HepG2 (cell line): ENCODE results near the gene TFF1. TPM values are rescaled to one million over a fixed set of nuclear protein-coding genes. Genes with fewer than 3 reads are reported as not detected.

Experiments
- ATAC-seq: fragments of 200-7000 bp; cut with Tn5 transposase; 3 replicates; pipeline ENCODE4 v1.9.1; 2020; ENCODE audit warnings: mild to moderate bottlenecking, moderate library complexity
- BruUV-seq: library from RNA; stranded (reverse); fragments of 400-500 nt; replicated peaks from 2 replicates; lab custom pipeline; 2021; lab: Mats Ljungman, UMichigan
- CTCF ChIA-PET: fragments of 300-600 bp; formaldehyde crosslinking; extraction: SDS; loops from one replicate; lab custom pipeline; 2021; ENCODE audit warnings: low total read pairs, inconsistent platforms, low intra/inter-chr PET ratio; lab: Yijun Ruan, JAX
- POLR2A ChIA-PET: fragments of 350-600 bp; sonication (Branson Sonifier 250); formaldehyde crosslinking; loops from one replicate; lab custom pipeline; 2020; ENCODE audit warnings: antibody characterized with exemption, inconsistent platforms; lab: Yijun Ruan, JAX
- DNase-seq: peaks from one replicate; pipeline ENCODE4 v3.0.0-alpha.2; 2015; ENCODE audit warnings: low spot score
- FAIRE-seq: peaks from 3 replicates; lab custom pipeline; 2011; peaks lifted over from hg19 to GRCh38; lab: Jason Lieb, UNC
- H2AFZ ChIP-seq: one replicate; pipeline ENCODE4 v1.6.1; 2011; ENCODE audit warnings: low read length, inconsistent platforms
- H3K27ac ChIP-seq: fragments of 300-600 bp; 3 replicates; pipeline ENCODE4 v1.8.0; 2011; ENCODE audit warnings: mixed run types, mild to moderate bottlenecking, mixed read lengths, low read length, inconsistent platforms; ENCODE audit not compliant: insufficient read depth; ENCODE audit errors: extremely low read length
- H3K27me3 ChIP-seq, 2 experiments: fragments of 200-600 bp in 1 of 2; 2 replicates in 1 of 2; 3 replicates in 1 of 2; pipeline versions ENCODE4 v1.6.0 to v1.8.0; 2011; ENCODE audit warnings: low read length in 2 of 2, mild to moderate bottlenecking in 2 of 2, moderate library complexity in 2 of 2, inconsistent platforms in 1 of 2; ENCODE audit not compliant: insufficient read depth in 2 of 2, control insufficient read depth in 1 of 2
- H3K36me3 ChIP-seq, 2 experiments: fragments of 200-600 bp in 1 of 2; replicated peaks in 1 of 2; 2 replicates in 1 of 2; 3 replicates in 1 of 2; pipeline versions ENCODE4 v1.5.1 to v1.8.0; 2011; ENCODE audit warnings: low read length in 2 of 2, inconsistent platforms in 1 of 2; ENCODE audit not compliant: insufficient read depth in 2 of 2, control insufficient read depth in 1 of 2
- H3K4me1 ChIP-seq: 2 replicates; pipeline ENCODE4 v1.5.1; 2012; ENCODE audit warnings: low read length, inconsistent platforms; ENCODE audit not compliant: insufficient read depth
- H3K4me2 ChIP-seq: 2 replicates; pipeline ENCODE4 v1.6.0; 2011; ENCODE audit warnings: low read depth, low read length, inconsistent platforms
- H3K4me3 ChIP-seq, 3 experiments: fragments of 200-600 bp in 1 of 3; sonication (generic), shearing (Covaris generic) in 1 of 3; replicated peaks in 1 of 3; 2 replicates each; pipeline ENCODE4 v1.5.1; 2011 to 2016; ENCODE audit warnings: low read length in 3 of 3, inconsistent platforms in 2 of 3, low read depth in 2 of 3, mild to moderate bottlenecking in 2 of 3, control low read depth in 1 of 3, mixed read lengths in 1 of 3; ENCODE audit not compliant: insufficient read depth in 1 of 3
- H3K79me2 ChIP-seq: one replicate; pipeline ENCODE4 v1.6.1; 2011; ENCODE audit warnings: low read length, inconsistent platforms; ENCODE audit not compliant: insufficient read depth
- H3K9ac ChIP-seq: 2 replicates; pipeline ENCODE4 v1.6.0; 2011; ENCODE audit warnings: mild to moderate bottlenecking, low read depth, low read length, inconsistent platforms; ENCODE audit not compliant: insufficient read depth
- H3K9me3 ChIP-seq: 2 replicates; pipeline ENCODE4 v1.5.1; 2012; ENCODE audit warnings: mild to moderate bottlenecking, low read length
- H4K20me1 ChIP-seq: 2 replicates; pipeline ENCODE4 v1.6.0; 2011; ENCODE audit warnings: inconsistent platforms, mild to moderate bottlenecking, low read length, moderate library complexity; ENCODE audit not compliant: insufficient read depth
- BORCS8-MEF2B ChIP-seq: sonication (generic); formaldehyde crosslinking; IDR thresholded peaks from 2 replicates; pipeline ENCODE4 v1.8.0; 2022; ENCODE audit warnings: mild to moderate bottlenecking, missing genetic modification reagents
- DMAP1 ChIP-seq: IDR thresholded peaks from 2 replicates; pipeline ENCODE4 v1.6.1; 2016
- KLF12 ChIP-seq: sonication (generic); formaldehyde crosslinking; IDR thresholded peaks from 2 replicates; pipeline ENCODE4 v1.4.0; 2020; ENCODE audit warnings: missing genetic modification reagents, borderline replicate concordance
- NFE2L2 ChIP-seq: fragments of 150-350 bp; IDR thresholded peaks from 2 replicates; pipeline ENCODE4 v1.6.1; 2014; ENCODE audit warnings: low read length
- ONECUT2 ChIP-seq: sonication (generic); formaldehyde crosslinking; IDR thresholded peaks from 2 replicates; pipeline ENCODE4 v1.4.0; 2020; ENCODE audit warnings: missing genetic modification reagents
- PHF5A ChIP-seq: IDR thresholded peaks from one replicate; pipeline ENCODE4 v1.6.1; 2018; ENCODE audit warnings: low read depth, missing genetic modification reagents; ENCODE audit not compliant: unreplicated experiment
- PLRG1 ChIP-seq: fragments of 450-650 bp; conservative IDR thresholded peaks from 2 replicates; pipeline ENCODE4 v1.6.1; 2016
- RFXANK ChIP-seq: IDR thresholded peaks from 2 replicates; pipeline ENCODE4 v1.6.1; 2016
- SMAD1 ChIP-seq: sonication (generic); formaldehyde crosslinking; IDR thresholded peaks from 2 replicates; pipeline ENCODE4 v1.4.0; 2020; ENCODE audit warnings: missing genetic modification reagents, low read depth, mild to moderate bottlenecking, borderline replicate concordance
- STAG1 ChIP-seq: sonication (generic); formaldehyde crosslinking; IDR thresholded peaks from 2 replicates; pipeline ENCODE4 v1.4.0; 2020; ENCODE audit warnings: missing genetic modification reagents
- ZBTB20 ChIP-seq: sonication (generic); formaldehyde crosslinking; IDR thresholded peaks from 2 replicates; pipeline ENCODE4 v1.8.1; 2023; ENCODE audit warnings: missing genetic modification reagents, low read depth, mild to moderate bottlenecking, borderline replicate concordance
- ZNF230 ChIP-seq: sonication (generic); formaldehyde crosslinking; IDR thresholded peaks from 2 replicates; pipeline ENCODE4 v1.4.0; 2020; ENCODE audit warnings: mild to moderate bottlenecking, missing genetic modification reagents
- ZNF569 ChIP-seq: sonication (generic); formaldehyde crosslinking; IDR thresholded peaks from 2 replicates; pipeline ENCODE4 v1.5.0; 2020; ENCODE audit warnings: mild to moderate bottlenecking, missing genetic modification reagents, moderate library complexity, borderline replicate concordance
- ZSCAN12 ChIP-seq: sonication (generic); formaldehyde crosslinking; IDR thresholded peaks from 2 replicates; pipeline ENCODE4 v1.9.0; 2021; ENCODE audit warnings: mild to moderate bottlenecking, missing genetic modification reagents
- WGBS: methylation state at CpG from one replicate; pipeline ENCODE4 v1.1.6; 2017; ENCODE audit warnings: low lambda C conversion rate; 5-methylcytosine and 5-hydroxymethylcytosine counted together
- in situ Hi-C: cut with HindIII; loops from 2 replicates; pipeline ENCODE4 v1.10.0; 2017; ENCODE audit warnings: low pct_unique_long_range_greater_than_20kb; ENCODE audit not compliant: extremely low pct_ligation_motif_present
- intact Hi-C: fragments of 100-400 bp; cut with micrococcal nuclease; formaldehyde crosslinking; loops from one replicate; pipeline ENCODE4 v1.10.0; 2022; ENCODE audit not compliant: unreplicated experiment
- polyA plus RNA-seq, 8 experiments: library from polyadenylated mRNA; depleted of rRNA in 3 of 8; stranded (reverse) in 7 of 8; unstranded in 1 of 8; fragments of >200 nt; fragmentation: Illumina TruSeq in 4 of 8; extraction: Trizol in 4 of 8; gene quantifications; 2 replicates each; pipeline versions ENCODE4 v1.2.1 to v1.2.3, GENCODE V29; 2011 to 2016; ENCODE audit warnings: low read depth in 4 of 8, missing spikeins in 1 of 8, mixed read lengths in 1 of 8; ENCODE audit not compliant: insufficient read depth in 1 of 8
- total RNA-seq, 5 experiments: library from RNA; depleted of rRNA; stranded (reverse); fragments of >200 nt; fragmentation: Illumina TruSeq; extraction: Trizol; gene quantifications; 2 replicates each; pipeline ENCODE4 v1.2.3, GENCODE V29; 2016; ENCODE audit warnings: low read depth in 1 of 5
- TF ChIP-seq, protein P1 (sequence below): sonication (generic); formaldehyde crosslinking; IDR thresholded peaks from 2 replicates; pipeline ENCODE4 v1.5.0; 2020; ENCODE audit warnings: mild to moderate bottlenecking, missing genetic modification reagents, borderline replicate concordance
- TF ChIP-seq, protein P2 (sequence below): sonication (generic); formaldehyde crosslinking; IDR thresholded peaks from 2 replicates; pipeline ENCODE4 v1.4.0; 2020; ENCODE audit warnings: missing genetic modification reagents, borderline replicate concordance
- TF ChIP-seq, protein P3 (sequence below): sonication (generic); formaldehyde crosslinking; IDR thresholded peaks from 2 replicates; pipeline ENCODE4 v1.8.0; 2022; ENCODE audit warnings: mild to moderate bottlenecking, missing genetic modification reagents, moderate library complexity

The TFF1 gene
- total and polyA plus RNA-seq, 2 of the 13 experiments (the other 11 are each of a cell fraction or from before 2014, with no cell fraction given), result 0.24 to 19.4 TPM

DNA sequence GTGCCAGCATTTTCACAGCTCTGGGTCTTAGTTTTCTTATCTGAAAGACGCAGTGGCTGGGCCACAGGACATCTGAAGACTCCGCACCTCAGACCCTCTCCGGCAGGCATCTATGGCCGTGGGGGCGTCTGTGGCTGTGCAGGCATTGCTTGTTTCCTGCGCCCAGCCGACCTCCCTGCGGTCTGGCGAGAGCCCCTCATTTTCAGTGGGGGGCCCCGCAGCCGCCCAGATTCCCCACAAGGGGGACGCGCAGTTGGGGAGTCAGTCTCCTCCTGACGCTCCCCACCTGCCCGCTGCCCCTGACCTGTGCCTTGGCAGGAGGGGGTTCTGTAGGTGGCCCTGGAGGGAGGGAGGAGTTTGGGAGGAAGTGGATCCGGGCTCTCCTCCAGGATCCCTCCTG lies 3.5 kb upstream of the TFF1 start (continued):
- TF ChIP-seq, protein P1, sequence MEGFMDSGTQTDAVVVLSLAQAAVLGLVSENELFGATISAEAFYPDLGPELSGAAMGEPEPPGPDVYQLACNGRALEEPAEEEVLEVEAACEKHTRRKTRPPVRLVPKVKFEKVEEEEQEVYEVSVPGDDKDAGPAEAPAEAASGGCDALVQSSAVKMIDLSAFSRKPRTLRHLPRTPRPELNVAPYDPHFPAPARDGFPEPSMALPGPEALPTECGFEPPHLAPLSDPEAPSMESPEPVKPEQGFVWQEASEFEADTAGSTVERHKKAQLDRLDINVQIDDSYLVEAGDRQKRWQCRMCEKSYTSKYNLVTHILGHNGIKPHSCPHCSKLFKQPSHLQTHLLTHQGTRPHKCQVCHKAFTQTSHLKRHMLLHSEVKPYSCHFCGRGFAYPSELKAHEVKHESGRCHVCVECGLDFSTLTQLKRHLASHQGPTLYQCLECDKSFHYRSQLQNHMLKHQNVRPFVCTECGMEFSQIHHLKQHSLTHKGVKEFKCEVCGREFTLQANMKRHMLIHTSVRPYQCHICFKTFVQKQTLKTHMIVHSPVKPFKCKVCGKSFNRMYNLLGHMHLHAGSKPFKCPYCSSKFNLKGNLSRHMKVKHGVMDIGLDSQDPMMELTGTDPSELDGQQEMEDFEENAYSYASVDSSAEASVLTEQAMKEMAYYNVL (CRISPR knock-in tag), result no peak
- TF ChIP-seq ZBTB20 (CRISPR knock-in tag) (no peak), ONECUT2 (no peak), DMAP1 (CRISPR knock-in tag) (no peak), PLRG1 (no peak), PHF5A (no peak), ZSCAN12 (no peak), RFXANK (no peak), STAG1 (CRISPR knock-in tag) (no peak), SMAD1 (no peak)

DNA sequence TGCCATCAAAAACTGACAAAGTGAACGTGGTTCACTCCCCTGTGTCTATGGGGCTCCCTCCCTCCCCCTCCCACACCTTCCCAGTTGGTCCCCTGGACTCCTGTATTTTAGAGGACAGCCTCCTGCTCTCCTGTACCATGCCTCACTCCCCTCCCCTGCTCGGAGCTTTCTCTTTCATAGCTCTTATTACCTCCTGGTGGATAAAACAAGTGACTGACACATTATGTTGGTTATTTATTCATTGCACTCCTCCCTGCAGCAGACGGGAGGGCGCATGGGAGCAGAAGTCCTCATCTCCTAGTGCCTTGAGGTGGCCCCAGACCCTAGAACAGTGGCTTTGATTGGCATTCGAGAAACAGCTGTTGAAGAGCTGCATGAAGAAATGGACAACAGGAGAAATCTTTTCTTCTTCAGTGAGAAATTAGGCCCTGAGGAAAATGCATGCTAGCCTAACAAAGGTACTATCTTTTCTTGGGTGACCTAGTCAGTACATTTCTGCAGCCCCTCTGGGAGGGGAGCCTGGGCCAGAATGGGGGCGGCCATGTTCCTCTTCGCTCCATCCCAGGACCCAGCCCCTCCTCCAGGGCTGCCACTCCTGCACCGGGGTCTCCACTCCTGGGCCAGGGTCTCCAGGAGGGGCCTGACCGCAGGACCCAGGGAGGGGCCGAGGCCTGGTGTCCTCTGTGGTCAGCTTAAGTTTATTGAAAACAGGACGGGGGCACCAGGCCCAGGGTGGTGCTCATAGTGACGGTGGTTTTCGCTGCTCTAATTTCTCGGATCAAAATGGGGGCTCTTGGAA lies 1.2 kb upstream of the TFF1 start:
- intact Hi-C loops, result no loop called here
- in situ Hi-C loops, result no loop called here
- no peaks in the 10 kb centered on the region for H3K79me2 ChIP-seq
- ATAC-seq (no peak), FAIRE-seq (no peak), DNase-seq (no peak)
- CTCF ChIA-PET, result no interaction called here
- H3K4me1 ChIP-seq, result peaks cover 40% of the 10 kb centered on the region
- H3K9ac ChIP-seq, result no peak overlapping the region
- no peak overlapping the region for H2AFZ ChIP-seq
- H4K20me1 ChIP-seq, result no peaks in the 10 kb centered on the region
- BruUV-seq, result no TSS peak
- peaks cover 1 to 17% of the 10 kb centered on the region in 2 experiments; a peak in 2 of 5 replicates for H3K27me3 ChIP-seq
- no peak overlapping the region; the same call in 1 of the 2 replicates for H3K4me2 ChIP-seq
- 73% methylated on average over 13 of the region's 14 CpGs for WGBS
- no peaks in the 10 kb centered on the region for H3K36me3 ChIP-seq
- POLR2A ChIA-PET, result interaction anchor here (1.4 to 1.8 kb wide), 4 partner anchors 14 to 22 kb away, joined by 3 to 10 read pairs (median 6); no protein-coding TSS in a partner anchor
- H3K4me3 ChIP-seq, result no peak overlapping the region
- no peak overlapping the region for H3K27ac ChIP-seq
- H3K9me3 ChIP-seq, result no peaks in the 10 kb centered on the region
- TF ChIP-seq ZNF230 (CRISPR knock-in tag) (no peak), ZNF569 (CRISPR knock-in tag) (no peak), KLF12 (CRISPR knock-in tag) (no peak), BORCS8-MEF2B (CRISPR knock-in tag) (no peak), NFE2L2 (no peak)
- TF ChIP-seq, protein P2, sequence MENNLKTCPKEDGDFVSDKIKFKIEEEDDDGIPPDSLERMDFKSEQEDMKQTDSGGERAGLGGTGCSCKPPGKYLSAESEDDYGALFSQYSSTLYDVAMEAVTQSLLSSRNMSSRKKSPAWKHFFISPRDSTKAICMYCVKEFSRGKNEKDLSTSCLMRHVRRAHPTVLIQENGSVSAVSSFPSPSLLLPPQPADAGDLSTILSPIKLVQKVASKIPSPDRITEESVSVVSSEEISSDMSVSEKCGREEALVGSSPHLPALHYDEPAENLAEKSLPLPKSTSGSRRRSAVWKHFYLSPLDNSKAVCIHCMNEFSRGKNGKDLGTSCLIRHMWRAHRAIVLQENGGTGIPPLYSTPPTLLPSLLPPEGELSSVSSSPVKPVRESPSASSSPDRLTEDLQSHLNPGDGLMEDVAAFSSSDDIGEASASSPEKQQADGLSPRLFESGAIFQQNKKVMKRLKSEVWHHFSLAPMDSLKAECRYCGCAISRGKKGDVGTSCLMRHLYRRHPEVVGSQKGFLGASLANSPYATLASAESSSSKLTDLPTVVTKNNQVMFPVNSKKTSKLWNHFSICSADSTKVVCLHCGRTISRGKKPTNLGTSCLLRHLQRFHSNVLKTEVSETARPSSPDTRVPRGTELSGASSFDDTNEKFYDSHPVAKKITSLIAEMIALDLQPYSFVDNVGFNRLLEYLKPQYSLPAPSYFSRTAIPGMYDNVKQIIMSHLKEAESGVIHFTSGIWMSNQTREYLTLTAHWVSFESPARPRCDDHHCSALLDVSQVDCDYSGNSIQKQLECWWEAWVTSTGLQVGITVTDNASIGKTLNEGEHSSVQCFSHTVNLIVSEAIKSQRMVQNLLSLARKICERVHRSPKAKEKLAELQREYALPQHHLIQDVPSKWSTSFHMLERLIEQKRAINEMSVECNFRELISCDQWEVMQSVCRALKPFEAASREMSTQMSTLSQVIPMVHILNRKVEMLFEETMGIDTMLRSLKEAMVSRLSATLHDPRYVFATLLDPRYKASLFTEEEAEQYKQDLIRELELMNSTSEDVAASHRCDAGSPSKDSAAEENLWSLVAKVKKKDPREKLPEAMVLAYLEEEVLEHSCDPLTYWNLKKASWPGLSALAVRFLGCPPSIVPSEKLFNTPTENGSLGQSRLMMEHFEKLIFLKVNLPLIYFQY (CRISPR knock-in tag), result no peak
- TF ChIP-seq, protein P3, sequence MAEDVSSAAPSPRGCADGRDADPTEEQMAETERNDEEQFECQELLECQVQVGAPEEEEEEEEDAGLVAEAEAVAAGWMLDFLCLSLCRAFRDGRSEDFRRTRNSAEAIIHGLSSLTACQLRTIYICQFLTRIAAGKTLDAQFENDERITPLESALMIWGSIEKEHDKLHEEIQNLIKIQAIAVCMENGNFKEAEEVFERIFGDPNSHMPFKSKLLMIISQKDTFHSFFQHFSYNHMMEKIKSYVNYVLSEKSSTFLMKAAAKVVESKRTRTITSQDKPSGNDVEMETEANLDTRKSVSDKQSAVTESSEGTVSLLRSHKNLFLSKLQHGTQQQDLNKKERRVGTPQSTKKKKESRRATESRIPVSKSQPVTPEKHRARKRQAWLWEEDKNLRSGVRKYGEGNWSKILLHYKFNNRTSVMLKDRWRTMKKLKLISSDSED (CRISPR knock-in tag), result no peak
